K562 (cell line): ENCODE results near the gene CFAP90. TPM values are rescaled to one million over a fixed set of nuclear protein-coding genes. Genes with fewer than 3 reads are reported as not detected.

Experiments used
- ATAC-seq: fragments of 200-7000 bp; cut with Tn5 transposase; 3 replicates; pipeline ENCODE4 v1.9.1; 2020; ENCODE audit warnings: moderate library complexity
- BruUV-seq: library from RNA; stranded (reverse); fragments of 400-500 nt; replicated peaks from 2 replicates; lab custom pipeline; 2021; lab: Mats Ljungman, UMichigan
- CTCF ChIA-PET: fragments of 300-600 bp; formaldehyde crosslinking; extraction: SDS; loops from one replicate; lab custom pipeline; 2021; ENCODE audit warnings: low intra/inter-chr PET ratio; lab: Yijun Ruan, JAX
- POLR2A ChIA-PET: fragments of 300-600, 350-650 bp; sonication (Branson Sonifier 250); formaldehyde crosslinking; extraction: SDS; loops from one replicate; lab custom pipeline; 2021; ENCODE audit warnings: antibody characterized with exemption, inconsistent platforms; lab: Yijun Ruan, JAX
- DNase-seq, 4 experiments: peaks; one replicate each; pipeline versions ENCODE4 v3.0.0 to v3.0.0-alpha.2; 2011 to 2018; ENCODE audit warnings: low spot score in 3 of 4, mixed read lengths in 3 of 4; ENCODE audit errors: extremely low read depth in 1 of 4
- FAIRE-seq: peaks from 2 replicates; lab custom pipeline; 2011; peaks lifted over from hg19 to GRCh38; lab: Jason Lieb, UNC
- H2AFZ ChIP-seq: 2 replicates; pipeline ENCODE4 v1.6.0; 2011; ENCODE audit warnings: low read depth, low read length, control low read depth, inconsistent platforms
- H3K27ac ChIP-seq: fragments of 200-600 bp; 3 replicates; pipeline ENCODE4 v1.8.0; 2011; ENCODE audit warnings: low read depth, mild to moderate bottlenecking, control low read depth, inconsistent platforms, low read length, moderate library complexity, mixed read lengths; ENCODE audit errors: extremely low read depth
- H3K27me3 ChIP-seq, 2 experiments: fragments of 300-600 bp in 1 of 2; 2 replicates in 1 of 2; 3 replicates in 1 of 2; pipeline versions ENCODE4 v1.6.0 to v1.8.0; 2011; ENCODE audit warnings: inconsistent platforms in 2 of 2, low read length in 2 of 2, mild to moderate bottlenecking in 1 of 2, mixed read lengths in 1 of 2, moderate library complexity in 1 of 2; ENCODE audit not compliant: control insufficient read depth in 2 of 2, insufficient read depth in 2 of 2
- H3K36me3 ChIP-seq: fragments of 300-600 bp; 3 replicates; pipeline ENCODE4 v1.8.0; 2011; ENCODE audit warnings: mild to moderate bottlenecking, low read length, inconsistent platforms; ENCODE audit not compliant: control insufficient read depth, insufficient read depth
- H3K4me1 ChIP-seq, 2 experiments: fragments of 200-600 bp in 1 of 2; replicated peaks in 1 of 2; 2 replicates in 1 of 2; 3 replicates in 1 of 2; pipeline versions ENCODE4 v1.5.1 to v1.8.0; 2011; ENCODE audit warnings: inconsistent platforms in 2 of 2, low read length in 2 of 2, mild to moderate bottlenecking in 1 of 2, mixed read lengths in 1 of 2, moderate library complexity in 1 of 2; ENCODE audit not compliant: control insufficient read depth in 2 of 2, insufficient read depth in 2 of 2
- H3K4me2 ChIP-seq: 2 replicates; pipeline ENCODE4 v1.6.1; 2011; ENCODE audit warnings: low read length, control low read depth, inconsistent platforms, mixed read lengths; ENCODE audit not compliant: insufficient read depth
- H3K4me3 ChIP-seq: fragments of 200-600 bp; sonication (generic), shearing (Covaris generic); 2 replicates; pipeline ENCODE4 v1.5.1; 2016; ENCODE audit warnings: control low read depth, inconsistent platforms
- H3K79me2 ChIP-seq: fragments of 200-600 bp; 3 replicates; pipeline ENCODE4 v1.8.0; 2011; ENCODE audit warnings: low read length, inconsistent platforms; ENCODE audit not compliant: control insufficient read depth, insufficient read depth
- H3K9ac ChIP-seq, 2 experiments: 2 replicates each; pipeline versions ENCODE4 v1.6.0 to v1.6.1; 2011; ENCODE audit warnings: low read depth in 2 of 2, low read length in 2 of 2, control low read depth in 1 of 2, inconsistent platforms in 1 of 2, mild to moderate bottlenecking in 1 of 2, mixed read lengths in 1 of 2; ENCODE audit not compliant: insufficient read depth in 1 of 2
- H3K9me1 ChIP-seq: one replicate; pipeline ENCODE4 v1.6.0; 2011; ENCODE audit warnings: inconsistent platforms, mild to moderate bottlenecking, low read length, moderate library complexity; ENCODE audit not compliant: control insufficient read depth, insufficient read depth
- H3K9me3 ChIP-seq: replicated peaks from 2 replicates; pipeline ENCODE4 v1.5.1; 2011; ENCODE audit warnings: low read depth, low read length, inconsistent platforms; ENCODE audit not compliant: control insufficient read depth, insufficient read depth
- H4K20me1 ChIP-seq: replicated peaks from 2 replicates; pipeline ENCODE4 v1.6.1; 2011; ENCODE audit warnings: low read length, inconsistent platforms, mixed read lengths; ENCODE audit not compliant: control insufficient read depth, insufficient read depth
- ARNT ChIP-seq, 2 experiments: fragments of 450-650 bp; IDR thresholded peaks; 2 replicates each; pipeline ENCODE4 v1.6.1; 2016; ENCODE audit warnings: mild to moderate bottlenecking in 1 of 2
- ATF3 ChIP-seq, 2 experiments: fragments of 450-650 bp in 1 of 2; sonication (generic) in 1 of 2; formaldehyde crosslinking in 1 of 2; IDR thresholded peaks in 1 of 2; conservative IDR thresholded peaks in 1 of 2; 2 replicates each; pipeline versions ENCODE4 v1.6.1 to v1.8.1; 2016 to 2023; ENCODE audit warnings: mild to moderate bottlenecking in 2 of 2, moderate library complexity in 2 of 2, inconsistent platforms in 1 of 2, missing genetic modification reagents in 1 of 2
- CBFA2T2 ChIP-seq: fragments of 450-650 bp; conservative IDR thresholded peaks from 2 replicates; pipeline ENCODE4 v1.6.1; 2017; ENCODE audit warnings: mild to moderate bottlenecking
- CEBPB ChIP-seq: fragments of 450-650 bp; IDR thresholded peaks from 2 replicates; pipeline ENCODE4 v1.6.1; 2016; ENCODE audit warnings: missing genetic modification characterization, missing compliant biosample characterization
- DMBX1 ChIP-seq: fragments of 250-450 bp; sonication (Bioruptor Pico); IDR thresholded peaks from 2 replicates; pipeline ENCODE4 v1.8.0; 2022; ENCODE audit warnings: inconsistent platforms, mild to moderate bottlenecking, moderate library complexity, borderline replicate concordance
- HES1 ChIP-seq: fragments of 450-650 bp; IDR thresholded peaks from 2 replicates; pipeline ENCODE4 v1.6.1; 2016; ENCODE audit warnings: low read depth, mild to moderate bottlenecking, moderate library complexity
- KDM1A ChIP-seq, 2 experiments: fragments of 450-650 bp; IDR thresholded peaks; 2 replicates each; pipeline ENCODE4 v1.6.1; 2016; ENCODE audit warnings: mild to moderate bottlenecking in 2 of 2
- NFIX ChIP-seq: fragments of 250-450 bp; sonication (Bioruptor Pico); IDR thresholded peaks from 2 replicates; pipeline ENCODE4 v1.4.0; 2020; ENCODE audit warnings: low read depth, mild to moderate bottlenecking, moderate library complexity
- PTTG1 ChIP-seq: fragments of 450-650 bp; IDR thresholded peaks from 2 replicates; pipeline ENCODE4 v1.6.1; 2016; ENCODE audit warnings: low read depth, mild to moderate bottlenecking, missing genetic modification characterization, missing compliant biosample characterization
- TCF7L2 ChIP-seq: fragments of 150-350 bp; IDR thresholded peaks from 2 replicates; pipeline ENCODE4 v1.6.1; 2016; ENCODE audit warnings: low read depth, mild to moderate bottlenecking, low read length, moderate library complexity
- ZBTB49 ChIP-seq: sonication (generic); formaldehyde crosslinking; IDR thresholded peaks from 2 replicates; pipeline ENCODE4 v1.8.0; 2022; ENCODE audit warnings: missing genetic modification reagents, mild to moderate bottlenecking, borderline replicate concordance
- ZEB2 ChIP-seq: fragments of 450-650 bp; IDR thresholded peaks from 2 replicates; pipeline ENCODE4 v1.6.1; 2016
- ZNF134 ChIP-seq: fragments of 250-450 bp; sonication (Bioruptor Pico); conservative IDR thresholded peaks from 2 replicates; pipeline ENCODE4 v1.4.0; 2020
- ZNF384 ChIP-seq: IDR thresholded peaks from 2 replicates; pipeline ENCODE4 v1.6.1; 2012; ENCODE audit warnings: low read depth, low read length, improper control_type of control experiment
- ZNF764 ChIP-seq: fragments of 250-450 bp; sonication (Bioruptor Pico); IDR thresholded peaks from 2 replicates; pipeline ENCODE4 v1.4.0; 2020; ENCODE audit warnings: low read depth, mild to moderate bottlenecking, moderate library complexity
- WGBS: fragments of 100-300 bp; shearing (Covaris generic); methylation state at CpG from one replicate; pipeline ENCODE4 v1.1.6; 2016; ENCODE audit warnings: low coverage, mixed read lengths; ENCODE audit not compliant: insufficient coverage; ENCODE audit errors: missing lambda C conversion rate; 5-methylcytosine and 5-hydroxymethylcytosine counted together
- in situ Hi-C: fragments of 300-500 bp; cut with MboI; formaldehyde crosslinking; loops from 4 replicates; pipeline ENCODE4 v1.15.0; 2018; ENCODE audit warnings: inconsistent platforms, mixed read lengths
- intact Hi-C: fragments of 100-400 bp; cut with micrococcal nuclease; formaldehyde crosslinking; loops from 2 replicates; pipeline ENCODE4 v1.14.2; 2022
- polyA plus RNA-seq, 8 experiments: library from polyadenylated mRNA; depleted of rRNA in 4 of 8; stranded (reverse) in 5 of 8; unstranded in 3 of 8; fragments of >200 nt; fragmentation: Nextera tagmentation in 2 of 8; fragmentation: Illumina TruSeq in 1 of 8; extraction: Ambion mirVana in 2 of 8; extraction: Trizol in 1 of 8; gene quantifications; 2 replicates each; pipeline versions ENCODE4 v1.2.1 to v1.2.3, GENCODE V29; 2011 to 2014; ENCODE audit warnings: inconsistent platforms in 1 of 8, missing spikeins in 1 of 8
- total RNA-seq, 7 experiments: library from RNA; depleted of rRNA in 6 of 7; stranded (reverse); fragments of >200 nt in 6 of 7; fragmentation: Illumina TruSeq in 2 of 7; extraction: Trizol in 2 of 7; gene quantifications; 2 replicates each; pipeline versions ENCODE4 v1.2.1 to v1.2.3, GENCODE V29; 2011 to 2021; ENCODE audit warnings: low replicate concordance in 1 of 7

Gene CFAP90
- total and polyA plus RNA-seq, 9 of the 15 experiments (the other 6 are each of a cell fraction or from before 2014, with no cell fraction given) = not detected

- TF ChIP-seq ZNF764 = no peak
- TF ChIP-seq ZNF384 = 0 out of 2 replicates have a peak, but pooled peaks have one; percentile 15
- no peak for TF ChIP-seq HES1
Measured at GRCh38 chr5:7815892-7816534, 34.9 kb downstream of the CFAP90 start (continued).

- BruUV-seq = no TSS peak
- no peak overlapping the region for H3K4me3 ChIP-seq
- TF ChIP-seq NFIX (no peak), CBFA2T2 (no peak), ATF3 (IDR thresholded peaks at IDR 0.05) (no peak), ATF3 (CRISPR knock-in tag; conservative IDR thresholded peaks at IDR 0.05) (no peak), ZBTB49 (CRISPR knock-in tag) (no peak), PTTG1 (tag) (no peak), ARNT (IDR thresholded peaks at IDR 0.05) (no peak), ZNF134 (CRISPR knock-in tag) (no peak), DMBX1 (CRISPR knock-in tag) (no peak), TCF7L2 (no peak), ZEB2 (no peak), KDM1A (IDR thresholded peaks at IDR 0.05) (no peak), CEBPB (no peak)
- TF ChIP-seq, all 486 proteins: peak for 0
- Histone ChIP-seq H3K27ac (no peak overlapping the region), H3K27me3 (peaks cover 13 to 37% of the 10 kb centered on the region in 2 experiments), H3K9me1 (no peaks in the 10 kb centered on the region), H2AFZ (no peak overlapping the region), H3K79me2 (no peaks in the 10 kb centered on the region), H3K4me1 (peaks cover 2 to 4% of the 10 kb centered on the region in 2 experiments; a peak in 1 of 5 replicates), H3K4me2 (no peak overlapping the region), H3K9ac (no peak overlapping the region), H4K20me1 (no peaks in the 10 kb centered on the region), H3K36me3 (no peaks in the 10 kb centered on the region), H3K9me3 (no peaks in the 10 kb centered on the region)
- intact Hi-C loops (loop anchor here (5.0 kb wide), 2 partner anchors 42 to 1048 kb away; no protein-coding TSS in a partner anchor), in situ Hi-C loops (no loop called here)
- no peak for DNase-seq
- ChIA-PET CTCF (interaction anchor here (2.1 kb wide), 1 partner anchor 554 kb away, joined by 7 read pairs; no protein-coding TSS in a partner anchor), POLR2A (interaction anchor here (0.8 kb wide), 1 partner anchor 16 kb away, joined by 4 read pairs; no protein-coding TSS in a partner anchor)
- 16% methylated on average over 10 of the region's 10 CpGs for WGBS
- no peak for FAIRE-seq
- no peak for ATAC-seq
Measured at GRCh38 chr5:7814816-7815215, 36.1 kb downstream of the CFAP90 start.
